Nephron progenitor cell (in vitro differentiated cells): Measurements from ENCODE around the gene RUNX3.
A peak's percentile ranks its signal among the peaks of the same experiment; 100 is the strongest.

Source experiments
- DNase-seq: peaks from one replicate; pipeline ENCODE4 v3.0.0; 2021
- H3K27ac Mint-ChIP-seq: 2 replicates; pipeline ENCODE4 v1.8.0; 2021; ENCODE audit warnings: mild to moderate bottlenecking, moderate library complexity, mixed read lengths
- H3K27me3 Mint-ChIP-seq: 2 replicates; pipeline ENCODE4 v1.8.0; 2021; ENCODE audit warnings: mild to moderate bottlenecking, low read depth, mixed read lengths; ENCODE audit not compliant: poor library complexity
- H3K36me3 Mint-ChIP-seq: 2 replicates; pipeline ENCODE4 v1.8.0; 2021; ENCODE audit warnings: low read depth, mixed read lengths
- H3K4me1 Mint-ChIP-seq: 2 replicates; pipeline ENCODE4 v1.8.0; 2021; ENCODE audit warnings: mixed read lengths
- H3K4me3 Mint-ChIP-seq: 2 replicates; pipeline ENCODE4 v1.8.0; 2021; ENCODE audit warnings: mild to moderate bottlenecking, moderate library complexity, mixed read lengths
- H3K9me3 Mint-ChIP-seq: 2 replicates; pipeline ENCODE4 v1.8.0; 2021; ENCODE audit warnings: mild to moderate bottlenecking, moderate library complexity, mixed read lengths
- CTCF ChIP-seq: fragments of 200-600 bp; sonication (generic); IDR thresholded peaks from 2 replicates; pipeline ENCODE4 v1.5.0; 2021; ENCODE audit warnings: antibody characterized with exemption

RUNX3 gene

DNA sequence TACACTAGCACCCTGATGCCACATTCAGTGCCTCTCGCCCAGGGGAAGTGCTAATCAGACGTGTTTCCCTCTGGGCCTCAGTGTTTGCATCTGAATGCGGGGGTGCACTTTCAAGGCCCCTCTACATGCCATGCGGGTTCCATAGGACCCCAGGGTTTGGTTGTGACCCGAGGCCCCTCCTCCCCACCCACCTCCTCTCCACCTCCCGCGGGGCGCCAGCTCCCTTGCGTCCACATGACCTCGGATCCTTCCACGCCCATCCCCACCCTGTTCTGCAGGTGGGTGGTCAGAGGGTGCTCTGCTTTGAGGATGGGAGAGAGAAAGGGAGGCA is 5.1 kb upstream of the RUNX3 start:
- no peak for TF ChIP-seq CTCF
- H3K9me3 Mint-ChIP-seq = no peaks in the 10 kb centered on the region

GRCh38 chr1:24934310-24935195 is 4.5 kb upstream of the RUNX3 start:
- H3K36me3 Mint-ChIP-seq = no peaks in the 10 kb centered on the region
- no peaks in the 10 kb centered on the region for H3K9me3 Mint-ChIP-seq
- peaks cover 30% of the 10 kb centered on the region for H3K4me1 Mint-ChIP-seq
- TF ChIP-seq CTCF = no peak
- no peak overlapping the region for H3K4me3 Mint-ChIP-seq
- peaks cover 92% of the 10 kb centered on the region for H3K27me3 Mint-ChIP-seq
- H3K27ac Mint-ChIP-seq = no peak overlapping the region
- DNase-seq = no peak

More for the DNA sequence above, 5.1 kb upstream of the RUNX3 start:
- no peaks in the 10 kb centered on the region for H3K36me3 Mint-ChIP-seq
- DNase-seq = no peak
- H3K4me1 Mint-ChIP-seq = peaks cover 30% of the 10 kb centered on the region
- H3K4me3 Mint-ChIP-seq = no peak overlapping the region
- peaks cover 97% of the 10 kb centered on the region for H3K27me3 Mint-ChIP-seq
- H3K27ac Mint-ChIP-seq = no peak overlapping the region

- Mint-ChIP-seq H3K27me3 (peaks cover 91% of the 10 kb centered on the region), H3K36me3 (no peaks in the 10 kb centered on the region), H3K27ac (no peak overlapping the region), H3K4me1 (peaks cover 35% of the 10 kb centered on the region), H3K4me3 (no peak overlapping the region), H3K9me3 (no peaks in the 10 kb centered on the region)
- DNase-seq = no peak
- TF ChIP-seq CTCF = no peak
Measured at GRCh38 chr1:24933468-24933867, 3.4 kb upstream of the RUNX3 start.

DNA sequence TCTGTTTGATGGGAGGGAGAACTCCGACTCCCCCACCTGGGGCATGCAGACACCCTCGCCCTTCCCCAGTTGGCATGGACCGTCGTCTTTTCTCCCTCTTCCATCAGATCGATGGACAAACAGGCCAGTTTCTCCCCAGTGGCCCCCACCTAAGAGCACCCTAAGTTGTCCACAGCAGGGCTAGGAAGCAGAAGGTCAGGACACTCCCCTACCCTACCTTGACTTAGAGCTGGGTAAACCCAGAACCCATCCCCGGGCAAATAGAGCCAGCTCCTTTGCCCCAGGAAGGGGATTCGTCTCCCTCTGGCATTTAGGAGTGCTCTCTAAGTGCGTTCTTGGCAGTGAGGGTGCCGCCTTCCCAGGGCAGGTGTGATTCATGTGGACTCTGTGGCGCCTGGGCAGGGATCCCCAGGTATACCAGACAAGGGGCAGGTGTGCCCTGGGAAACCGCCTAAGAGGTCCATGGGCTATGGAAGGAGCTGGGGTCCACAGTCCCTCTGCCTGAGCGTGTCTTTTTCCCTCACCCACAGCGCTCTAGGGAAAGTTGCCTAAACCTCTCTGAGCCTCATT is 2.7 kb upstream of the RUNX3 start:
- Mint-ChIP-seq H3K9me3 (no peaks in the 10 kb centered on the region), H3K27me3 (peaks cover 91% of the 10 kb centered on the region), H3K4me1 (peaks cover 42% of the 10 kb centered on the region), H3K27ac (no peak overlapping the region), H3K36me3 (no peaks in the 10 kb centered on the region), H3K4me3 (no peak overlapping the region)
- TF ChIP-seq CTCF = no peak
- DNase-seq = no peak

GRCh38 chr1:24932284-24932683 is 2.2 kb upstream of the RUNX3 start:
- Mint-ChIP-seq H3K27me3 (peaks cover 91% of the 10 kb centered on the region), H3K27ac (no peak overlapping the region)
- DNase-seq = peak; percentile 84

More at GRCh38 chr1:24932284-24932683, 2.2 kb upstream of the RUNX3 start:
- Mint-ChIP-seq H3K4me1 (peaks cover 47% of the 10 kb centered on the region), H3K9me3 (no peaks in the 10 kb centered on the region), H3K4me3 (no peak overlapping the region), H3K36me3 (no peaks in the 10 kb centered on the region)
- peak; percentile 50 for TF ChIP-seq CTCF
